Right atrium auricular region (tissue), 2 donors: ENCODE data around the gene MMP7. TPM values are rescaled to one million over a fixed set of nuclear protein-coding genes. Genes with fewer than 3 reads are reported as not detected.

ENCODE experiments used
- DNase-seq: peaks from one replicate; pipeline ENCODE4 v3.0.0-alpha.2; 2019; ENCODE audit warnings: low spot score
- H3K27ac ChIP-seq, 2 donors: fragments of 200-600 bp; sonication (generic); 1 replicate in 1 of 2; 2 replicates in 1 of 2; pipeline ENCODE4 v1.5.1; 2016 to 2019
- H3K27me3 ChIP-seq, 2 donors: fragments of 200-600 bp; sonication (generic); one replicate each; pipeline versions ENCODE4 v1.5.1 to v1.6.0; 2017 to 2019
- H3K36me3 ChIP-seq: fragments of 200-600 bp; sonication (generic); one replicate; pipeline ENCODE4 v1.5.1; 2016
- H3K4me1 ChIP-seq, 2 donors: fragments of 200-600 bp; sonication (generic); one replicate each; pipeline versions ENCODE4 v1.5.1 to v1.6.0; 2017 to 2019
- H3K4me3 ChIP-seq, 2 donors: fragments of 200-600 bp; sonication (generic); 1 replicate in 1 of 2; 2 replicates in 1 of 2; pipeline ENCODE4 v1.5.1; 2017 to 2019; ENCODE audit warnings: mild to moderate bottlenecking in 1 of 2, moderate library complexity in 1 of 2
- H3K9me3 ChIP-seq, 2 donors: fragments of 200-600 bp; sonication (generic); one replicate each; pipeline ENCODE4 v1.5.1; 2019
- CTCF ChIP-seq, 2 donors: fragments of 200-600 bp; sonication (generic); IDR thresholded peaks; one replicate each; pipeline ENCODE4 v1.5.1; 2019; ENCODE audit warnings: antibody characterized with exemption in 2 of 2
- total RNA-seq, 2 donors: library from RNA; depleted of rRNA; stranded (reverse); fragments of >200 nt; gene quantifications; one replicate each; pipeline ENCODE4 v1.1.0, GENCODE V29; 2016

Gene MMP7, protein sequence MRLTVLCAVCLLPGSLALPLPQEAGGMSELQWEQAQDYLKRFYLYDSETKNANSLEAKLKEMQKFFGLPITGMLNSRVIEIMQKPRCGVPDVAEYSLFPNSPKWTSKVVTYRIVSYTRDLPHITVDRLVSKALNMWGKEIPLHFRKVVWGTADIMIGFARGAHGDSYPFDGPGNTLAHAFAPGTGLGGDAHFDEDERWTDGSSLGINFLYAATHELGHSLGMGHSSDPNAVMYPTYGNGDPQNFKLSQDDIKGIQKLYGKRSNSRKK
- total RNA-seq: not detected

- DNase-seq: no peak
- Histone ChIP-seq H3K27me3 (no peaks in the 10 kb centered on the region), H3K4me3 (no peak within 1 kb of the TSS), H3K36me3 (no peaks in the 10 kb centered on the region), H3K4me1 (no peaks in the 10 kb centered on the region), H3K9me3 (no peaks in the 10 kb centered on the region), H3K27ac (no peak within 1 kb of the TSS)
- no peak for TF ChIP-seq CTCF (IDR thresholded peaks at IDR 0.05)
Measured at GRCh38 chr11:102530558-102530957, at the start of gene MMP7. Gene MMP7 (minus strand): TSS chr11:102530747. CDS start chr11:102530700, 47 bp downstream.

GRCh38 chr11:102577723-102578122 lies 47.2 kb upstream of the MMP7 start:
- no peaks in the 10 kb centered on the region for H3K4me1 ChIP-seq
- H3K4me3 ChIP-seq: no peak overlapping the region
- no peaks in the 10 kb centered on the region for H3K27me3 ChIP-seq
- no peak for DNase-seq
- no peaks in the 10 kb centered on the region for H3K9me3 ChIP-seq
- H3K27ac ChIP-seq: no peak overlapping the region
- no peaks in the 10 kb centered on the region for H3K36me3 ChIP-seq
- TF ChIP-seq CTCF (IDR thresholded peaks at IDR 0.05): no peak

DNA sequence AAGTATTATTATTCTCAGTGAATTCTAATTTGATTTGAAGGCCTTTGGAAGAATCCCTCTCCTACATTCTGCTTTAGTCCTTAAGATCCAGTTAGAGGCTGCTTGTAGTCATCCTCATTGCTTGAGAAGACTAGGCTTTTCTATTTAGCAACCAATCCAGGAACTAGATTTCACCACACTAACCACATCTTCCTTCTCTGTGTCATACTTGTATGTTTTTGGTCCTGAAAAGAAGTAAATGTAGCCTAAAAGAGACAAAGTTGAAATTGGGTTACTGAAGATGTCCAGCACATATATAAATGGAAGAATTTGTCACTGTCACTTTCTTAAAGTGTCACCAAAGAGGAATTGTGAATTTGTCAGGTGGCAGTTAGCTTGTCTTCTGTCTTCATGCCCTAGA lies 46.6 kb upstream of the MMP7 start:
- DNase-seq: no peak
- Histone ChIP-seq H3K4me3 (no peak overlapping the region), H3K9me3 (no peaks in the 10 kb centered on the region), H3K27me3 (no peaks in the 10 kb centered on the region), H3K4me1 (no peaks in the 10 kb centered on the region), H3K36me3 (no peaks in the 10 kb centered on the region), H3K27ac (no peak overlapping the region)
- TF ChIP-seq CTCF (IDR thresholded peaks at IDR 0.05): no peak

DNA sequence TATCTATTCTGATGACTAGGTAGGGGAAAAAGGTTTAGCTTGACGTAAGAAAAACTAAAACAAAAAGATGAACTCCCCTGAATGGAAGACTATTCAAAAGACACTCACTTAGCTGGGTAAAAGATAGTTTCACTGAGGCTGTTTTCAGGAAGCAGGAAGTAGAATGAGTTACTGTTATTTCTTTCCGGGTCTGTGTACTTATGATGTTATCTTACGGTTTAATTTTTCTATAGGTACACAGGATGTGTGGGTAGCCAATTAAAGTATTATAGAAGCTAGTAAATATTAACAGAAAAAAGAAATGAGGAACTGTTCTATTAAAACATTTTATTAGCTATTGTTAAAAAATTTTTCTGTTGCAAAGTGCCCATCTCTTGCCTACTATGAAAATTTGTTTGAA lies 45.8 kb upstream of the MMP7 start:
- Histone ChIP-seq H3K4me3 (no peak overlapping the region), H3K36me3 (no peaks in the 10 kb centered on the region), H3K27ac (no peak overlapping the region), H3K27me3 (no peaks in the 10 kb centered on the region), H3K4me1 (no peaks in the 10 kb centered on the region), H3K9me3 (no peaks in the 10 kb centered on the region)
- no peak for TF ChIP-seq CTCF (IDR thresholded peaks at IDR 0.05)
- no peak for DNase-seq

GRCh38 chr11:102575012-102575411 lies 44.5 kb upstream of the MMP7 start:
- Histone ChIP-seq H3K9me3 (no peaks in the 10 kb centered on the region), H3K27ac (no peak overlapping the region), H3K4me1 (no peaks in the 10 kb centered on the region), H3K27me3 (no peaks in the 10 kb centered on the region), H3K36me3 (no peaks in the 10 kb centered on the region), H3K4me3 (no peak overlapping the region)
- no peak for DNase-seq
- TF ChIP-seq CTCF (IDR thresholded peaks at IDR 0.05): no peak

GRCh38 chr11:102573851-102574250 lies 43.3 kb upstream of the MMP7 start:
- TF ChIP-seq CTCF (IDR thresholded peaks at IDR 0.05): no peak
- no peak overlapping the region for H3K4me3 ChIP-seq
- DNase-seq: no peak
- no peak overlapping the region for H3K27ac ChIP-seq
- H3K36me3 ChIP-seq: no peaks in the 10 kb centered on the region
- H3K27me3 ChIP-seq: no peaks in the 10 kb centered on the region
- no peaks in the 10 kb centered on the region for H3K9me3 ChIP-seq
- H3K4me1 ChIP-seq: no peaks in the 10 kb centered on the region
